Fibroblast of skin of right biceps (primary cell): ENCODE measurements around the gene LRMDA.
A peak's percentile ranks its signal among the peaks of the same experiment; 100 is the strongest.

Experiments
- DNase-seq: peaks from one replicate; pipeline ENCODE4 v3.0.0-alpha.2; 2013

The LRMDA gene

DNA sequence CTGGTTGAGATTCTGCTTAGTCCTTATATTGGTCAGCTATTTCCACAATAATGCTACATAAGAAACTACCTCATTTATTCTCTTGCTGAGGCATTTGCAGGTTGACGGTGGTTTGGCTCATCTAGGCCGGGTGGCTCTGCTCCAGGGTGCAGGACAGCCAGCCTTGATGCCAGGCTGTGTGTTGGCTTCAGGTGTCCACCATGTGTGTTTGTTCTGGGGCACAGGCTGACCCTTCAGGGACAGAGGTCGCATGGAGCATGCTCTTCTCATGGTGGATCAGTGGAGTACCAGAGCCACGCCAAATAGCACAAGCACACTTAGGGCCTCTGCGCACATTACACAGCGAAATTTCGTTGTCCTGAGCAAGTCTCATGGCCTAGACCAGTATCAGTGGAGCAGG lies 249.9 kb downstream of the LRMDA start:
- no peak for DNase-seq

GRCh38 chr10:75682649-75683557 lies 251.5 kb downstream of the LRMDA start:
- no peak for DNase-seq

GRCh38 chr10:75685187-75685586 lies 253.8 kb downstream of the LRMDA start:
- no peak for DNase-seq

DNA sequence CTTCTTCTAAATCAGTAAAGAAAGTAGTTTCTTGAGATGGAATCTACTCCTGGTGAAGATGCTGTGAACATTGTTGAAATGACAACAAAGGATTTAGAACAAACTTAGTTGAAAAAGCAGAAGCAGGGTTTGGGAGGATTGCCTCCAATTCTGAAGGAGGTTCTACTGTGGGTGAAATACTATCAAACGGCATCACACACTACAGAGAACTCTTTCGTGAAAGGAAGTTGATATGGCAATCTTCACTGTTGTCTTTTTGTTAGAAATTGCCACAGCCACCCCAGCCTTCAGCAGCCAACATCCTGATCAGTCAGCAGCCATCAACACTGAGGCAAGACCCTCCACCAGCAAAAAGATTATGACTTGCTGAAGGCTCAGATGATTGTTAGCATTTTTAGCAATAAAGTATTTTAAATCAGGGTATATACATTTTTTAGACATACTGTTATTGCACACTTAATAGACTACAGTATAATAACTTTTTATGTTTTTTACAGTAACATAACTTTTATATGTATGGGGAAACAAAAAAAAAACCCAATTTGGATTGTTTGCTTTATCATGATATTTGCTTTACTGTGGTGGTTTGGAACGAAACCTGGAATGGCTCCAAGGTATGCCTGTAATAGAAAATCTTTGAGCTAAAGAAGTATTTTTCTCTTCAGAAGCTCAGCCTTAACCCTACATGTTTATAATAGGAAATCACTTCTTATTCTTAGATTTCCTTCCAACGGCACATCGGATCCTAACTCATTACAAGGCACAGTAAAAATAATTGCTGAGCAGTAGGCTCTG lies 257.3 kb downstream of the LRMDA start:
- DNase-seq, result no peak

- DNase-seq, result no peak
Measured at GRCh38 chr10:75693489-75693888, 262.1 kb downstream of the LRMDA start.

DNA sequence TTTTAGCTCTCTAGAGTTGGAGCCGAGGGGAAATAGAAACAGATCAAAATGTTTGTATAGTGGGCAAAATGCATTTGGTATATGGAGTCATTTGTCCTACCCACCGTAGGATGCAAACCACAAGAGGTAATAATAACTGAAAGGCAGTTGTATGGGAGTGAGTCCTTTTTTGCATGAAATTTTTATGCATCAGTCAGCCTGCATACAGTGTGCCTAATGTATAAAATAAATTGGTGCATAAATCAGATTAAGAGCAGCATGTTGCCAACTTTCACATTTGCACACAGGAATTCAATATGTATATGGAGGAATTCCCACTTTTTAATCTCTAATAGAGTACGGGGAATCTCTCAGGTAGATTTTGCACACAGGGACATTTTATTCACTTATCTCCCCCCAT lies 262.8 kb downstream of the LRMDA start:
- no peak for DNase-seq

GRCh38 chr10:75694790-75695189 lies 263.4 kb downstream of the LRMDA start:
- no peak for DNase-seq

- no peak for DNase-seq
Measured at GRCh38 chr10:75695994-75696393, 264.6 kb downstream of the LRMDA start.

DNA sequence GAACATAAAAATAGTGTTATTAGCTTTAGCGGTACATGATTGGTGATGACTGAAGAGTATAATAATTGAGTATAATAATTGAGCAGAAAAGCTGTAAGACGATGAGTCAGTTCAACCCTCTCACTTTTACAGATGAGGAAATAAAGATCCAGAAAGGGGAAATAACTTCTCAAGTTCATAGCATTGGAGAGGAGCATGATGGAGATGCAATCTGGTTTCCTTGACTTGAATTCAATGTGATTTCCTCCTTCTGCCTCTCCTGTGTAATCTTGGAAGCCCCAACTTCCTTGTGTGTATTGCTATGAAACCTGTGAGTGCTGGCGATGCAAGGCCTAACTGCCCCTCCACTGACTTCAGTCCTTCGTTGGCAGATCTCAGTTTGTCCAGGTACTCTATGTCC lies 265.1 kb downstream of the LRMDA start:
- DNase-seq, result no peak

- DNase-seq, result no peak
Measured at GRCh38 chr10:75703191-75703854, 271.9 kb downstream of the LRMDA start.

- DNase-seq, result no peak
Measured at GRCh38 chr10:75705426-75705825, 274.0 kb downstream of the LRMDA start.

DNA sequence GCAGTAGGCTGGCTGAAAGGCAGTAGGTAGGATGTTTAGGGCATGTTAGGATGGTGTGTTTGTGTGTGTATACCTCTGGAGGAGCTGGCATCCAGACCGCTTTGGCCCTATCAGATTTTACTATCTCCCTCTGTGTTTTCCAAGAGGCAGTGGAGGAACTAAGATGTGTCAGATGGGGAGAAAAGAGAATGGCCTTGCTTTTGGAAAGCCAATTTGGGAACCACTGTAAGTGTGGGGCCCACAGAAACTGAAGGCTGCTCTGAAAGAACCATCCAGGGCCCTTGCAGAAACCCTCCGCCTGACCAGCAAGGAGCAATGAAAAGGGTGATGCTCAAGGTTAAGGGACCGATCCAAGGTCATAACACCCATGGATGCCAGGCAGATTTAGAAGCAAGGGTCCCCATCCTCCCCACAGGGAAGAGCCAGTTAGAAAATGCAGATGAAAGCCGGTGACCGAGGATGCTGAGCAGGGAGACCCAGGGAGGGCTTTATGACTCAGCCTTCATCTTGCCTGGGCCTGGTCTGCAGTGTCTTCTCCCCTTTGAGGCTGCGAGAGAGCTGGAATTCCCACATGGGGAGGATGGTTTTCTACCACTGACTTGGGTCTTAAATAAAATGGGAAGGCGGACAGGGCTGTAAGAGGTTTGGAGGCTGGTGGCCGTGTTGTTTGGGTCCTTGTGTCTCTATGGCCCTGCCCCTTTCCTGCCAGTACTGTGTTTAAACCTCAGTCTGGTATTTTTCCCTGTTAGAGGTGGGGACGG lies 275.8 kb downstream of the LRMDA start:
- DNase-seq, result no peak

- DNase-seq, result peak; percentile 12
Measured at GRCh38 chr10:75708060-75708459, 276.6 kb downstream of the LRMDA start.

GRCh38 chr10:75709245-75709644 lies 277.8 kb downstream of the LRMDA start:
- DNase-seq, result no peak

- no peak for DNase-seq
Measured at GRCh38 chr10:75709811-75710210, 278.4 kb downstream of the LRMDA start.

- no peak for DNase-seq
Measured at GRCh38 chr10:75712242-75712880, 280.9 kb downstream of the LRMDA start.

DNA sequence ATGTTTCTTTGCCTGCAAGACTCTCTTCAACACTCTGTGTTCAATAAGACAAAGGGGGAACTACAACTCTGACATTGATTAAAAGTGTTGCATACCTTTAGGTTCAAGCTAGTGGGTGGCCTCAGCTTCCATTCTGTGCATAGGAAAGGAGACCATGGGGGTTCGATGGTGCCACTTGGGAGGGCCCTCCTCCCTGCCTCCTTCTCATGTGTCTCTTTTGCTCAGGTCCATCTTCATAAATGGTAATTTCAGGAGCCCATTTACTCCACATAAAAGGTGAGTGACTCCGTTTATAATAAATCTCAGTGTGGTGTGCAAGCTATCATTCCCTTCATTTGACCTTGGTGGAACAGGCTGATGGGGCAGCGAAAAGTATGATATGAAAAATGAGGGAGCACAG lies 285.1 kb downstream of the LRMDA start:
- DNase-seq, result no peak

DNA sequence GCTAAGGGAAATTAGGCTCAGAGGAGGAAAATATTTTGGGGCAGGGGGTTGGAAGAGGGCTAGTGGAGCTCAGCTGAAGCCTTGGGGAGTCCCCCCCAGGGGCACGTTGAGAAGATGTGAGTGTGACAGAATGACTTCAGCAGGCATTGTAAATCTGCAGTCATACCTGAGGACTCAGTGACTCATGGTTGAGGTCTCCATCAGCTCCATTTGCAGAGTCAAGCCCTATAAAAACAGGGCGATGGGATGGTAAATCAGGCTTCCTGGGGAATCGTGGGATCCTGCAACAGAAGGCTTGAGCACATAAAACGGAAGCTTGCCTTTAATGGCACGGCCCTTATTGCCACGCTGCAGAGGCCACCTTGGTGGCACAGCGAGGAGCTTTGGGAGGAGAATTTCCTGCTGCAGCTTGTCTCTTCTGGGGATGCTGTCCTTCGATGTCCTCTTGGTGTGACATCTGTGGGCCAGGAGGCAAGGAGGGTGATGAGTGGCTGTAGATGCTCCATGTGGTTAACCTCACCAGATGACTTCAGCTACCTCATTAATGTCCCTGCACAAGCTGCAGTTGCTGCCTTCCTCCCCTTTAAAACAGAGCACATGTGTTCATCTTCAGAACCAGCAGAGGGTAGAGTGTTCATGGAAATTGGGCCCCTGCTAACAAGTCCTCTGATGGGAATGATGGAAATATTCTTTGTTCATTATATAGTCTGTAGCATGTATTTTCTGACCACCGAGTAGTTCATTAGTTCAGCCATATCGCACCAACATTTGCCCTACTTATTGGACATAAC lies 285.9 kb downstream of the LRMDA start:
- DNase-seq, result peak; percentile 25

GRCh38 chr10:75718991-75719390 lies 287.6 kb downstream of the LRMDA start:
- no peak for DNase-seq

- DNase-seq, result no peak
Measured at GRCh38 chr10:75720157-75720556, 288.7 kb downstream of the LRMDA start.

- DNase-seq, result no peak
Measured at GRCh38 chr10:75722020-75722419, 290.6 kb downstream of the LRMDA start.
